ENCODE results near the gene RRAGD.

GRCh38 chr6:89443658-89444057 lies 31.6 kb upstream of the RRAGD start:
- TF ChIP-seq CTCF (IDR thresholded peaks at IDR 0.05; ENCODE audit: insufficient read depth, low read length, poor library complexity, severe bottlenecking) (no peak), EZH2phosphoT487 (conservative IDR thresholded peaks at IDR 0.05; ENCODE audit: low read length) (no peak)
